ENCODE measurements around the gene FA2H.

GRCh38 chr16:74776926-74777325, 2.3 kb upstream of the FA2H start:
- TF ChIP-seq POLR2A (IDR thresholded peaks at IDR 0.05) (no peak), POLR2AphosphoS5 (IDR thresholded peaks at IDR 0.05) (no peak)
